Measurements from ENCODE around the gene CHN2. TPM values are rescaled to one million over a fixed set of nuclear protein-coding genes. Genes with fewer than 3 reads are reported as not detected.

The CHN2 gene
- total and polyA plus RNA-seq, 2 donors (not counting 1 experiment from before 2014, with no cell fraction given), result 0.86 to 1.4 TPM

- no peaks in the 10 kb centered on the region for H3K36me3 ChIP-seq (replicated peaks in 1 of 2; ENCODE audit: control extremely low read depth in 1 of 2, control insufficient read depth in 1 of 2, extremely low read depth in 1 of 2, insufficient read depth in 2 of 2, low read length in 1 of 2)
- no peak for DNase-seq
- peaks cover 0 to 9% (median 3%) of the 10 kb centered on the region in 4 experiments for H3K27me3 ChIP-seq (replicated peaks in 1 of 4; ENCODE audit: control extremely low read depth in 1 of 4, control insufficient read depth in 3 of 4, insufficient read depth in 4 of 4, low read length in 3 of 4)
- H2AFZ ChIP-seq (ENCODE audit: insufficient read depth, low read depth, low read length, poor library complexity, severe bottlenecking), result no peak overlapping the region
- no peak overlapping the region for H3K4me2 ChIP-seq (replicated peaks; ENCODE audit: low read depth, low read length, poor library complexity, severe bottlenecking)
- CTCF ChIA-PET, result interaction anchor here (0.8 to 10.3 kb wide), 2 partner anchors 12 to 223 kb away, joined by 3 to 110 read pairs; no protein-coding TSS in a partner anchor
- Mint-ChIP-seq H3K27ac (no peak overlapping the region), H3K27me3 (peaks cover 16% of the 10 kb centered on the region), H3K9me3 (ENCODE audit: insufficient read depth) (no peaks in the 10 kb centered on the region), H3K4me3 (no peak overlapping the region), H3K4me1 (no peaks in the 10 kb centered on the region)
- no peak overlapping the region for H3K4me3 ChIP-seq (ENCODE audit: control extremely low read depth in 1 of 5, extremely low read depth in 1 of 5, insufficient read depth in 1 of 5, low read depth in 2 of 5, low read length in 4 of 5)
- 76% methylated on average over 4 of the region's 6 CpGs for WGBS (ENCODE audit: insufficient coverage)
- H3K79me2 ChIP-seq (ENCODE audit: control insufficient read depth, insufficient read depth, low read length), result no peaks in the 10 kb centered on the region
- POLR2A ChIA-PET, result no interaction called here
- no peak for ATAC-seq (ENCODE audit: low read depth)
- H4K20me1 ChIP-seq (ENCODE audit: control insufficient read depth, insufficient read depth, low read length, poor library complexity, severe bottlenecking), result no peaks in the 10 kb centered on the region
- no peak overlapping the region for H3K27ac ChIP-seq (ENCODE audit: low read length in 2 of 2)
- no peaks in the 10 kb centered on the region for H3K9me3 ChIP-seq (ENCODE audit: control extremely low read depth in 1 of 3, control insufficient read depth in 2 of 3, insufficient read depth in 1 of 3, low read length in 2 of 3)
- TF ChIP-seq CTCF (IDR thresholded peaks at IDR 0.05) (no peak), EZH2 (IDR thresholded peaks at IDR 0.05; ENCODE audit: borderline replicate concordance, insufficient read depth, low read depth, low read length, poor library complexity, severe bottlenecking) (no peak)
- intact Hi-C loops (cut with micrococcal nuclease), result loop anchor here (5.0 kb wide), 1 partner anchor 263 kb away; no protein-coding TSS in a partner anchor
- peaks cover 3 to 5% of the 10 kb centered on the region in 2 donors for H3K4me1 ChIP-seq (ENCODE audit: control insufficient read depth in 2 of 2, insufficient read depth in 2 of 2, low read length in 2 of 2)
- no peak overlapping the region for H3K9ac ChIP-seq (ENCODE audit: low read length)
Observed at GRCh38 chr7:29185613-29186012, 9.0 kb upstream of the CHN2 start.

DNA sequence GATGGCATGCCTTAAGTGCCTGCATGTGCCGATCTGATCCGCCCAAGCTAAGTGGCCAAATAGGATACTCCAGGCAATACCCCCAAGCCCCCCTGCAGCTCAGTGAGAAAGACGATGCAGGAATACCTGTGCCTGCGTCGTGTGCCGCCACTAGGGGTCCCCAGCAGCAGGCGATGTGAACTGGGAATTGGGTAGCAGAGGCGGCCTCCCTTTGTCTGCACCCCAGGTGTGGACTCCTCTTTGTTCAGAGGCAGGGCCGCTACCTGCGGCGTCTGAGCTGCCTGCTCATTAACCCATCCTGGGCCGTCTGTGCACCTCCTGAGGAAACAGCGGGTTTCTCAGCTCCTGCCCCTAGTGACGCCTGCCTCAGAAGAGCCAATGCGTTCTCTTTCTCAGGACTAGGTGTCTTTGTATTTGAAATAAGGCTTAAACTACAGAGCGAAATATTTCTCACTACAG is 4.8 kb upstream of the CHN2 start:
- Histone ChIP-seq H3K4me3 (ENCODE audit: control extremely low read depth in 1 of 5, extremely low read depth in 1 of 5, insufficient read depth in 1 of 5, low read depth in 2 of 5, low read length in 4 of 5) (no peak overlapping the region), H3K9me3 (ENCODE audit: control extremely low read depth in 1 of 3, control insufficient read depth in 2 of 3, insufficient read depth in 1 of 3, low read length in 2 of 3) (no peaks in the 10 kb centered on the region), H3K4me1 (ENCODE audit: control insufficient read depth in 2 of 2, insufficient read depth in 2 of 2, low read length in 2 of 2) (peaks cover 5 to 7% of the 10 kb centered on the region in 2 donors), H3K4me2 (replicated peaks; ENCODE audit: low read depth, low read length, poor library complexity, severe bottlenecking) (no peak overlapping the region), H4K20me1 (ENCODE audit: control insufficient read depth, insufficient read depth, low read length, poor library complexity, severe bottlenecking) (no peaks in the 10 kb centered on the region), H3K36me3 (replicated peaks in 1 of 2; ENCODE audit: control extremely low read depth in 1 of 2, control insufficient read depth in 1 of 2, extremely low read depth in 1 of 2, insufficient read depth in 2 of 2, low read length in 1 of 2) (no peaks in the 10 kb centered on the region), H3K9ac (ENCODE audit: low read length) (no peak overlapping the region), H2AFZ (ENCODE audit: insufficient read depth, low read depth, low read length, poor library complexity, severe bottlenecking) (no peak overlapping the region), H3K27ac (ENCODE audit: low read length in 2 of 2) (no peak overlapping the region), H3K79me2 (ENCODE audit: control insufficient read depth, insufficient read depth, low read length) (no peaks in the 10 kb centered on the region), H3K27me3 (replicated peaks in 1 of 4; ENCODE audit: control extremely low read depth in 1 of 4, control insufficient read depth in 3 of 4, insufficient read depth in 4 of 4, low read length in 3 of 4) (peaks cover 0 to 14% (median 5%) of the 10 kb centered on the region in 4 experiments)
- DNase-seq (peak; percentile 54), ATAC-seq (ENCODE audit: low read depth) (no peak)
- intact Hi-C loops (cut with micrococcal nuclease), result loop anchor here (1.0 to 5.0 kb wide), 2 partner anchors 219 to 267 kb away; no protein-coding TSS in a partner anchor
- WGBS (ENCODE audit: insufficient coverage), result 4% methylated on average over 12 of the region's 16 CpGs
- no peaks in the 10 kb centered on the region for H3K9me3 Mint-ChIP-seq (ENCODE audit: insufficient read depth)
- ChIA-PET CTCF (interaction anchor here (0.7 to 10.3 kb wide), 12 partner anchors 10 to 267 kb away, joined by 3 to 110 read pairs (median 4); no protein-coding TSS in a partner anchor), POLR2A (no interaction called here)
- H3K27me3 Mint-ChIP-seq, result peaks cover 35% of the 10 kb centered on the region
- H3K27ac Mint-ChIP-seq, result no peak overlapping the region
- H3K4me1 Mint-ChIP-seq, result no peaks in the 10 kb centered on the region
- TF ChIP-seq EZH2 (IDR thresholded peaks at IDR 0.05; ENCODE audit: borderline replicate concordance, insufficient read depth, low read depth, low read length, poor library complexity, severe bottlenecking), result no peak
- TF ChIP-seq CTCF (IDR thresholded peaks at IDR 0.05), result peak; percentile 75
- H3K4me3 Mint-ChIP-seq, result no peak overlapping the region

Measured in B cell (primary cell).